ENCODE measurements around the gene CHD9NB. TPM values are rescaled to one million over a fixed set of nuclear protein-coding genes. Genes with fewer than 3 reads are reported as not detected.
A peak's percentile ranks its signal among the peaks of the same experiment; 100 is the strongest.
"Not testable (repeated sequence)": the region's sequence is repeated elsewhere in the genome, so short reads cannot be mapped to it uniquely, and the experiment has no call there.

The CHD9NB gene
- polyA plus RNA-seq, 1 donor from 2014 or later = not detected

DNA sequence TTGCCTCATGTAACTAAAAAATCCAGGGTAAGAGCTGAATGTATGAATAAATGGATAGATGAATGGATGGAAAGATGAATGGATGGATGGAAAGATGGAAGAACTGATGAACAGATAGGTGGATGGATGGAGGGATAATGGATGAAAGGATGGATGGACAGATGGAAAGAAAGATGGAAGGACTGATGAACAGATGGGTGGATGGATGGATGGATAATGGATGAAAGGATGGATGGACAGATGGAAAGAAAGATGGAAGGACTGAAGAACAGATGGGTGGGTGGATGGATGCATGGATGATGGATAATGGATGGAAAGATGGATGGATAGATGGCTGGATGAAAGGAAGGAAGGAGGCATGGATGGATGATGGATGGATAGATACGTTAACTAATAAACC is 11.9 kb downstream of the CHD9NB start:
- H3K4me1 Mint-ChIP-seq = peaks cover 0 to 2% (median 2%) of the 10 kb centered on the region in 3 donors
- H3K4me3 Mint-ChIP-seq = no peak overlapping the region
- peaks cover 17% of the 10 kb centered on the region for H3K27me3 Mint-ChIP-seq
- no peaks in the 10 kb centered on the region for H3K9me3 Mint-ChIP-seq
- H3K36me3 Mint-ChIP-seq = peaks cover 1% of the 10 kb centered on the region
- no peak overlapping the region for H3K27ac Mint-ChIP-seq

DNA sequence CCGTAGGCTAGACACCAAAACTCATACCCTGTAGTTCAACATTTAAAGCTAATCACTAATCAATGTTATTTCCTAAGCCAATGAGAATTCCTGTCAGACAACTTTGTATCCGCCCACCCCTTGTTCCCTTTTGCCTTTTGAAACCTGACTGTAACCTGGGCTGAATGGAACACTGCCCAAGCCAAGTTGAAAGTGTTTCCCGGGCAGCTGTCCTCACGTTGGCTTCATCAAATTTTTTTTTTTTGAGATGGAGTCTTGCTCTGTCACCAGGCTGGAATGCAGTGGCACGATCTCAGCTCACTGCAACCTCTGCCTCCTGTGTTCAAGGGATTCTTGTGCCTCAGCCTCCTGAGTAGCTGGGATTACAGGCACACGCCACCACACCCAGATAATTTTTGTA is 16.0 kb downstream of the CHD9NB start:
- H3K4me3 Mint-ChIP-seq, H3K4me1 Mint-ChIP-seq, H3K27ac Mint-ChIP-seq, H3K36me3 Mint-ChIP-seq, H3K9me3 Mint-ChIP-seq: not testable (repeated sequence)
- H3K27me3 Mint-ChIP-seq = peaks cover 24% of the 10 kb centered on the region

DNA sequence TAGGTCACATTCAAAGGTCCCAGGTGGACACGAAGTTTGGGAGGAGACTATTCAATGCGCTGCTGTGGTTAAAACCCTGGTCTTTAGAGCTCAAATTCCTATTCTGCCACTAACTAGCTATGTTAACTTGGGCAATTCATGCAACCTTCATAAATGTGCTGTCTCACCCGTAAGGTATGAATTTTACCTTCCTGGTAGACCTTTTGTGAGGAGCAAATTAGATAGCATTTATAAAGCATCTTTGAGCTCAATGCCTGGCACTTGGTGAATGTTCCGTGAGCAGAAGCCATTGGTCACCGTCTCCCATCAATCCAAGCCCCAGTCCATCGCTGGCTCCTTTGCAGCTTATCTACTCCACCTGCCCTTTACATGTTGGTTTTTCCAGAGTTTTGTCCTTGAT is 16.6 kb downstream of the CHD9NB start:
- Mint-ChIP-seq H3K27ac (no peak overlapping the region), H3K36me3 (peaks cover 5% of the 10 kb centered on the region), H3K4me1 (no peaks in the 10 kb centered on the region), H3K9me3 (peaks cover 0 to 2% (median 0%) of the 10 kb centered on the region in 3 donors), H3K27me3 (peaks cover 24% of the 10 kb centered on the region), H3K4me3 (no peak overlapping the region)

DNA sequence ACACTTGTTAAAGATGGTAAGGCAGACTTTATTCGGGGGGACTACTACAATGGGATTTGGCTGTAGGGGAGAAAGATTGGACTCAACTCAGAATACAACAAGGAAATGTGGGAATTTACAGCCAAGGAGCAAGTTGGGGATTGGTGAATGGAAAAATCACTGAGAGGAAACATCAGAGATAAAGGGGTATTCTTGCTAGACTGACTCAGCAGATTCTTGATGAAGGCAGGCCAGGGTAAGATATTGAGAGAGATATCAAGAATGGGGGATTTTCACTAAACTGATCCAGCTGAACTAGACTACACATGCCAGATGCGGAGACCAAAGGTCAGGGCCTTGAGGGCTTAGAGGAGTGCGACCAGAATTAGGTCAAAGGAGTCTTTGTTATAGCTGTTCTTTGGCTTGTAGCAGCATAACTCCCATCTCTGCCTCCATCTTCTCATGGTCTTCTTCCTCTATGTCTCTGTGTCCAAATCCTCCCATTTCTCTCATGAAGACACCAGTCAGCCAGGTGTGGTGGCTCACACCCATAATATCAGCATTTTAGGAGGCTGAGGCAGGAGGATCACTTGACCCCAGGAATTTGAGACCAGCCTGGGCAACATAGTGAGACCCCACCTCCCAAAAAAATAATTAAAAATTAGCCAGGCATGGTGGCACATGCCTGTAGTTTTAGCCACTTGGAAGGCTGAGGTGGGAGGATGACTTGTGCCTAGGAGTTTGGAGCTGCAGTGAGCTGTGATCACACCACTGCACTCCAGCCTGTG is 17.3 kb downstream of the CHD9NB start:
- no peaks in the 10 kb centered on the region for H3K4me1 Mint-ChIP-seq
- peaks cover 24% of the 10 kb centered on the region for H3K27me3 Mint-ChIP-seq
- H3K36me3 Mint-ChIP-seq = peaks cover 5% of the 10 kb centered on the region
- no peak overlapping the region for H3K27ac Mint-ChIP-seq
- H3K9me3 Mint-ChIP-seq = peaks cover 0 to 2% (median 0%) of the 10 kb centered on the region in 3 donors
- no peak overlapping the region for H3K4me3 Mint-ChIP-seq

DNA sequence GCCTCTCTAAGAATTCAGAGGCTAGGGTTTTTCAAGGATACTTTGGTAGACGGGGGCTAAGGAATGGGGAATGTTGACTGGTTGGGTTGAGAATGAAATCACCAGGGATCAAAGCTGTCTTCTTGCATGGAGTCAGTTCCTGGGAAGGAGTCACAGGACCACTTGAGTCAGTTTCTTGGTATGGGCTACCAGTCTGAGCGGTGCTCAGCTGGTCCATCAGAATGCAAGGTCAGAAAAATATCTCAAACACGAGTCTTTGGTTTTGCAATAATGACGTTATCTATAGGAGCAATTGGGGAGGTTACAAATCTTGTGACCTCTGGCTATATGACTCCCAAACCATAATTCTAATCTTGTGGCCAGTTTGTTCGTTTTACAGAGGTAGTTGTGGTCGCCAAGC is 18.4 kb downstream of the CHD9NB start:
- H3K36me3 Mint-ChIP-seq = peaks cover 5% of the 10 kb centered on the region
- H3K9me3 Mint-ChIP-seq = peaks cover 0 to 3% (median 2%) of the 10 kb centered on the region in 3 donors
- peaks cover 24% of the 10 kb centered on the region for H3K27me3 Mint-ChIP-seq
- H3K27ac Mint-ChIP-seq = no peak overlapping the region
- no peak overlapping the region for H3K4me3 Mint-ChIP-seq
- no peaks in the 10 kb centered on the region for H3K4me1 Mint-ChIP-seq

DNA sequence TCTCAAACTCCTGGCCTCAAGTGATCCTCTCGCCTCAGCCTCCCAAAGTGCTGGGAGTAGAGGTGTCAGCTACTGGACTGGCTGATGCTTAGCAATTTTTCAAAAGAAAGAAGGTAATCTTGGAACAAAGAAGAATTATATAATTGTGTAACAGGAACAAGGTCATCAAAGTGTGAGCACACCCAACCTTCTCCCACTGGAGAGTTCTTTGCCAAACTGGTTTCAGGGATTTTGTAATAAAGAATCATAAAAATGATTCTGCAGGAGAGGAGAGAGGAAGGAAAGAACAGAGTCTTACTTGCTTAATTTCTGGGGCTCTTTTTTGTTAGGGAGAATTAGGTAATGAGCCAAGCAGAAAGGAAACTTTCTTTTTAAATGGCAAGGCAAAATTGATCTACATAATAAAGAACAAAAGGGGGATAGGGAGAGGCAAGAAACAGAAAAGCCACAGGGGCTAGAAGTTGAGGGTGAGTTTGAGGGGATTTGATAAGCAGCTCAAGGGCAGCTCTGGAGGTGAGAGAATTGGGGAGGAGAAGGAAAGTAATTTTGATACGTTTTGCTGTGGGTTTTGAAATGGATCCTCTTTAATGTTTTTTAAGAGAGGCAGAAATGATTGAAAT is 21.3 kb downstream of the CHD9NB start:
- peaks cover 0 to 5% (median 2%) of the 10 kb centered on the region in 3 donors for H3K9me3 Mint-ChIP-seq
- H3K4me1 Mint-ChIP-seq = no peaks in the 10 kb centered on the region
- H3K27me3 Mint-ChIP-seq = peaks cover 19% of the 10 kb centered on the region
- H3K4me3 Mint-ChIP-seq = no peak overlapping the region
- H3K27ac Mint-ChIP-seq = no peak overlapping the region
- peaks cover 7% of the 10 kb centered on the region for H3K36me3 Mint-ChIP-seq

DNA sequence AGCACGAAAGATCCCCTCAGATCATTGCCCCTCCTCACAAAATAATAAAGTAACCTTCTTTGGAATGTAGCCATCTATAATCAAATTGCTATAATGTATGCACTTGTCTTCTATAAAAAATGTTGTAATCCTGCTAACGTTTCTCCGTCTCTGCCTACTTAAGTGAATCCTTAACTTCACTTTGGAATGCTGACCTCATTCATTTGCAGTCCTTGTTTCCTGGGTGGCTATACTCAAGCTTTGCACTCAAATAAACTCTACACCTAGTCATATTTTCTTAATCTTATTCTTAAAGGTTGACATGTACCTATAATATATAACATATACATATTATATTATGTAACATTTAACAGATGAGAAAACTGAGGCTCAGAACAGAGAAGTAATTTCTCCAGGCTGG is 22.7 kb downstream of the CHD9NB start:
- peaks cover 7% of the 10 kb centered on the region for H3K36me3 Mint-ChIP-seq
- H3K27ac Mint-ChIP-seq = no peak overlapping the region
- no peaks in the 10 kb centered on the region for H3K4me1 Mint-ChIP-seq
- H3K9me3 Mint-ChIP-seq = peaks cover 0 to 5% (median 2%) of the 10 kb centered on the region in 3 donors
- H3K27me3 Mint-ChIP-seq = peaks cover 14% of the 10 kb centered on the region
- H3K4me3 Mint-ChIP-seq = no peak overlapping the region

DNA sequence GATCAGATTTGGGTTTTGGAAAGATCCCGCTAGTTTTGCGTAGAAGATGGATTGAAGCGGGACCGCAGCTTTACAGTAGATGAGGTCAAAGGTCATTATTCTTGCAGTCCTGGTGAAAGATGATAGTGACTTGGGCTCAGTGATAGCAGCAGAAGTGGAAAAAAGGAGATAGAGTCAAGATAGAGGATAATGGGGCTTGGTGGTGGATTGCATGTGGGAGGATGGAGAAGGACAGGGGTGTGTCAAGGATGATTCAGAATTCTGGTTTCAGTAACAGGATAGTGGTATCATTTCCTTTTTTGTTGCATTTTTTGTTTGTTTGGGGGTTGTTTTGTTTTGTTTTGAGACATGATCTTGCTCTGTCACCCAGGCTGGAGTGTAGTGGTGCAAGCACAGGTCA is 28.7 kb downstream of the CHD9NB start:
- no peak overlapping the region for H3K4me3 Mint-ChIP-seq
- H3K4me1 Mint-ChIP-seq = peaks cover 0 to 3% (median 0%) of the 10 kb centered on the region in 3 donors
- H3K9me3 Mint-ChIP-seq = peaks cover 0 to 1% (median 0%) of the 10 kb centered on the region in 3 donors
- H3K36me3 Mint-ChIP-seq = peaks cover 2% of the 10 kb centered on the region
- no peak overlapping the region for H3K27ac Mint-ChIP-seq
- peaks cover 5% of the 10 kb centered on the region for H3K27me3 Mint-ChIP-seq

DNA sequence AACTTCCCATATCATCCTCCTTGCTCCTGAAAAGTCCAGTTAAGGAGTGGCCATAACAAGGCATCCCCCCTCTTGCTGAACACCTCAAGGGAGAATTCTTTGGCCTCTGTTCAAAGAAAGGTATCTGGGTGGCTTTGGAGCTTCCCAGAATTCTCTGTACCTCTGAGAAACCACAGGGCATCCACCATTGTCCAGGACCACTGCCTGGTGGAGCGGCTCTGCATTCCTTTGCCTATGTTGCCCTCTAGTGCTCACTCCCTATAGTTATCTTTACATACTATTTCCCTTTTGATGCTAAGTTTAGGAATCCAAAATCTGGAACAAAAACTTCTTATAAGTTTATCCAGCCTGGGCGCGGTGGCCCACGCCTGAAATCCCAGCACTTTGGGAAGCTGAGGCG is 30.3 kb downstream of the CHD9NB start:
- Mint-ChIP-seq H3K27ac (no peak overlapping the region), H3K4me1 (peaks cover 0 to 3% (median 0%) of the 10 kb centered on the region in 3 donors), H3K4me3 (no peak overlapping the region), H3K27me3 (peaks cover 5% of the 10 kb centered on the region), H3K36me3 (no peaks in the 10 kb centered on the region), H3K9me3 (no peaks in the 10 kb centered on the region)

DNA sequence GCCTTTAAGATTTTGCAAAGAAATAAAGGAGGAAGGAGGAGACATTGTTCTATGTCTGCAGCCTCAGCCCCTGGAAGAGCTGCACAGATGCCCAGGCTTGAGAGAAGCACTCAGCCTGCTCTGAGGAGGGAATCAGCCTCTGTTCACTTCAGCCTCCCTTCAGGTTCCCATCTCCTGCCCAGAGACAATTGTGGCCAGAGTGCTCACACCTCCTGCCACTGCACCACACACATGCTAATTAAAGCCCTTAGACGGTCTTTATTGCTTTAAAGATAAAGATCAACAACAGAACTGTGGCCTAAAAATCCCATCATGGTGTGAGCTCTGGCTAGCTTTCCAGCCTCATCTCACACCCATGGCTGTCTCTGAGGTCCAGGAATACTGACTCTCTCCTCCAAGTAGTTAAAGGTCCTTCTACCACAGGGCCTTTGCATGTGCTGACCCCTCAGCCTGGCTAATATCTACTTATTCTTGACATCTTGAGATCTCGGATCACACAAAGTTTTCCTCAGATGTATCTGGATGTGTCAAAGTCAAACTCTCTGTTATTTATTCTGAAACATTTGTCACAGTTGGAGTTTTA is 33.8 kb downstream of the CHD9NB start:
- peaks cover 0 to 2% (median 0%) of the 10 kb centered on the region in 3 donors for H3K9me3 Mint-ChIP-seq

DNA sequence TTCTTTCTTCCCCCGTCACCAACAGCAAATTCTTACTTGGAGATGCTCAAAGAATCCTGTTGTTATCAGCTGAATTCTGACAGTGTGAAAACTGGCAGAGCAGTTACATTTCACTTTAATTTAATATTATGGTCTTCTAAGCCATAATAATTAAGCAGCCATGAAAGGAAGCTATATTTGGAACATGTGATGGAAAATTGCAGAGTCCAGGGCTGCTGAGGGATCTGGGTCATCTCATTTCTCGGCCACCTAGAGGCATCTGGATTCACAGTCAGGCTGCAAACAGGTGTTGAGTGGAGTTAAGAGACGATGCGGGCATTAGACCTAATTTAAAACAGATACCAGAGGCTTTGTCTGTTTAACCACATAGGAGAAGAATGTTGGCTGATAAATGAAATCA is 38.4 kb downstream of the CHD9NB start:
- Mint-ChIP-seq H3K27ac (no peak overlapping the region), H3K4me1 (no peaks in the 10 kb centered on the region), H3K27me3 (peaks cover 14% of the 10 kb centered on the region), H3K4me3 (no peak overlapping the region), H3K9me3 (peaks cover 0 to 2% (median 0%) of the 10 kb centered on the region in 3 donors), H3K36me3 (no peaks in the 10 kb centered on the region)

More for the DNA sequence above, 33.8 kb downstream of the CHD9NB start:
- H3K27me3 Mint-ChIP-seq = peaks cover 9% of the 10 kb centered on the region
- no peaks in the 10 kb centered on the region for H3K36me3 Mint-ChIP-seq
- no peak overlapping the region for H3K4me3 Mint-ChIP-seq
- peaks cover 0 to under 1% (median 0%) of the 10 kb centered on the region in 3 donors for H3K4me1 Mint-ChIP-seq
- H3K27ac Mint-ChIP-seq = no peak overlapping the region

DNA sequence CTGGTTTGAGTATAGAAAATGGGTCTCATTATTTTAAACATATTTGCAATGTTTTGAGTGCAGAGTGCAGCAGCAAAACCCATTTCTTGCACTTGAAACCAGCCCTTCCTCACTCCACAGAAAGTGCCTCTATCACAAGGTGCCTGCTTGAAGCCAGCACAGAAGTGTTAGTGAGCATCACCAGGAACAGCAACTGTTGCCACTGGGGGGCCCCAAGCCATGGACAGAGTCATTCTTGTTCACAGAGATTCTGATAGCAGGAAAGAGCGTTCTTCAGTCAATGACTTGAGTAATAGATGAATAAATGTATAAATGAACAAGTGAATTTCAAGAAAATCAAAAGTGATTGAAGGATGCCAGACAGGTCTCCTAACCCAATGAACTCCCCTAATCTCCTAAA is 45.6 kb downstream of the CHD9NB start:
- Mint-ChIP-seq H3K4me1 (no peaks in the 10 kb centered on the region), H3K9me3 (no peaks in the 10 kb centered on the region), H3K4me3 (no peak overlapping the region), H3K27me3 (peaks cover 8% of the 10 kb centered on the region), H3K27ac (peak overlapping the region in 1 of 3 donors; percentile 69), H3K36me3 (no peaks in the 10 kb centered on the region)

DNA sequence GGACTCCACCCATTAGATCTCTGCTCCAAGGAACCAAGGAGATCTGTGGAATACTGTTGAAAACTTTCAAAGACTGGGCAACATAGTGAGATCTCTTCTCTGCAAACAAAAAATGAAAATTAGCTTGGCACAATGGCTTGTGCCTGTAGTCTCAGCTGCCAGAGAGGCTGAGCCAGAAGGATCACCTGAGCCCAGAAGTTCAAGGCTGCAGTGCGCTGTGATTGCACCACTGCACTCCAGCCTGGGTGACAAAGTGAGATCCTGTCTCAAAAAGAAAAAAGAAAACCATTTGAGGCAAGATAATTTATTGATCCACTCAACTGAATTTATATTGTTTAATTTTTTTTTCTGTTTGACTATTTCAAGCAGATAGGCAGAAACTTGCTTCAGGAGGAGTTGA is 54.8 kb downstream of the CHD9NB start:
- no peaks in the 10 kb centered on the region for H3K4me1 Mint-ChIP-seq
- no peak overlapping the region for H3K4me3 Mint-ChIP-seq
- H3K36me3 Mint-ChIP-seq = no peaks in the 10 kb centered on the region
- H3K9me3 Mint-ChIP-seq = peaks cover 0 to 2% (median 0%) of the 10 kb centered on the region in 3 donors
- H3K27ac Mint-ChIP-seq = no peak overlapping the region
- H3K27me3 Mint-ChIP-seq = peaks cover 5% of the 10 kb centered on the region

DNA sequence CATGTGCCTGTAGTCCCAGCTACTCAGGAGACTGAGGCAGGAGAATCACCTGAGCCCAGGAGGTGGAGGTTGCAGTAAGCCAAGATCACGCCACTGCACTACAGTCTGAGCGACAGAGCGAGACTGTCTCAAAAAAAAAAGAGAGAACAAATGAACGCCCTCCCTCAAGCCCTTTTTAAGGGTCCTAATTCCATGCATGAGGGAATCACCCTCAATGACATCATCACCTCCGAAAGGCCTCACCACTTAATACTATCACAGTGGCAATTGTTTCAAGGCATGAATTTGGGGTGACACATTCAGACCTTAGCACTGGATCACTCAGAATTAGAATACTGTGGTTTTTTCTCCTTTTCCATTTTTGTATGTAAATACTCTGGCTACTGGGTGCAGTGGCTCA is 57.8 kb downstream of the CHD9NB start:
- Mint-ChIP-seq H3K36me3 (peaks cover 1% of the 10 kb centered on the region), H3K4me3 (no peak overlapping the region), H3K9me3 (peaks cover 2 to 7% (median 5%) of the 10 kb centered on the region in 3 donors), H3K4me1 (no peaks in the 10 kb centered on the region), H3K27me3 (no peaks in the 10 kb centered on the region), H3K27ac (no peak overlapping the region)

DNA sequence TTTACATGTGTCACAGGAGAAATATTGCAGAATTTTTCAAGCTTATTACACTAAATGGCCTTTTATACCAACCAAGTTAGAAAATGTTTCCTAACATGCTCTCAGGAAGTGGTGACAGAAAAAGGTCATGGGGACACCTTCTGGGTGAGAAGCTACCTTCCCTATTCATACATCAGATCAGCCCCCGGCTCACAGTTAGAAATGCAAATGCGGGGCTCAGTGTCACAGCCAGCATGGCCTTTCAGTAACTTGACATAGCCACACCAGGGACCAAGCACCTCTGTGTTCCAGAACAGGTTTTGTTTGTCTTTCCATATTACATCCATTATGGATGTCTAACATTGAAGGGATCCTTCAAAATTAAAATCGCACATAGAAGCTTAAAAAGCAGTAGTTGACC is 59.5 kb downstream of the CHD9NB start:
- Mint-ChIP-seq H3K27ac (no peak overlapping the region), H3K4me3 (no peak overlapping the region), H3K36me3 (peaks cover 1% of the 10 kb centered on the region), H3K9me3 (peaks cover 2 to 7% (median 3%) of the 10 kb centered on the region in 3 donors), H3K4me1 (no peaks in the 10 kb centered on the region), H3K27me3 (no peaks in the 10 kb centered on the region)
